Testis (tissue), 2 donors: ENCODE measurements around the gene CCR6.

Experiments used
- CTCF ChIP-seq, 3 experiments: fragments of 450-650 bp in 2 of 3; fragments of 200-600 bp in 1 of 3; sonication (generic) in 1 of 3; IDR thresholded peaks; one replicate each; pipeline ENCODE4 v1.5.1; 2016 to 2019; ENCODE audit warnings: antibody characterized with exemption in 3 of 3, mild to moderate bottlenecking in 2 of 3, moderate library complexity in 1 of 3
- POLR2A ChIP-seq: fragments of 450-650 bp; IDR thresholded peaks from one replicate; pipeline ENCODE4 v1.6.1; 2017; ENCODE audit warnings: antibody characterized with exemption, mild to moderate bottlenecking, moderate library complexity

- TF ChIP-seq CTCF (IDR thresholded peaks at IDR 0.05) (no peak), POLR2A (no peak)
Measured at GRCh38 chr6:167148021-167148420, 25.1 kb downstream of the CCR6 start.
